Naive B cell (primary cell): ENCODE results near the gene FAM89A. TPM values are rescaled to one million over a fixed set of nuclear protein-coding genes. Genes with fewer than 3 reads are reported as not detected.
"Not testable (repeated sequence)": the region's sequence is repeated elsewhere in the genome, so short reads cannot be mapped to it uniquely, and the experiment has no call there.

Experiments
- ATAC-seq, 2 donors: fragments of 150-1000 bp; cut with Tn5 transposase; 2 replicates each; pipeline ENCODE4 v1.10.0; 2021; ENCODE audit warnings: low read depth in 2 of 2, mild to moderate bottlenecking in 2 of 2, moderate library complexity in 2 of 2
- DNase-seq: peaks from one replicate; pipeline ENCODE4 v3.0.0; 2022
- H3K27ac Mint-ChIP-seq, 6 donors: one replicate each; pipeline ENCODE4 v1.8.0; 2020 to 2022; ENCODE audit warnings: mild to moderate bottlenecking in 6 of 6, mixed read lengths in 6 of 6, moderate library complexity in 5 of 6, inconsistent platforms in 2 of 6
- H3K27me3 Mint-ChIP-seq, 3 donors: one replicate each; pipeline ENCODE4 v1.8.0; 2021 to 2022; ENCODE audit warnings: mixed read lengths in 3 of 3, mild to moderate bottlenecking in 1 of 3
- H3K36me3 Mint-ChIP-seq, 2 donors: one replicate each; pipeline ENCODE4 v1.8.0; 2020 to 2022; ENCODE audit warnings: mixed read lengths in 2 of 2, inconsistent platforms in 1 of 2, mild to moderate bottlenecking in 1 of 2
- H3K4me1 Mint-ChIP-seq, 3 donors: one replicate each; pipeline ENCODE4 v1.8.0; 2020 to 2022; ENCODE audit warnings: mixed read lengths in 3 of 3, inconsistent platforms in 1 of 3, mild to moderate bottlenecking in 1 of 3, moderate library complexity in 1 of 3
- H3K4me3 Mint-ChIP-seq, 8 donors: one replicate each; pipeline ENCODE4 v1.8.0; 2020 to 2022; ENCODE audit warnings: mild to moderate bottlenecking in 8 of 8, mixed read lengths in 8 of 8, moderate library complexity in 8 of 8, inconsistent platforms in 2 of 8
- H3K9me3 Mint-ChIP-seq, 7 donors: one replicate each; pipeline ENCODE4 v1.8.0; 2020 to 2022; ENCODE audit warnings: mixed read lengths in 7 of 7, mild to moderate bottlenecking in 5 of 7, inconsistent platforms in 2 of 7, moderate library complexity in 1 of 7
- polyA plus RNA-seq, 6 donors: library from polyadenylated mRNA; unstranded; fragments of 300-500 nt; fragmentation: Illumina TruSeq; gene quantifications; one replicate each; pipeline ENCODE4 v1.2.3, GENCODE V29; 2021; ENCODE audit warnings: low read depth in 6 of 6

Gene FAM89A
- polyA plus RNA-seq, 6 donors from 2014 or later, result 3.6 to 11.9 (median 7.9) TPM

DNA sequence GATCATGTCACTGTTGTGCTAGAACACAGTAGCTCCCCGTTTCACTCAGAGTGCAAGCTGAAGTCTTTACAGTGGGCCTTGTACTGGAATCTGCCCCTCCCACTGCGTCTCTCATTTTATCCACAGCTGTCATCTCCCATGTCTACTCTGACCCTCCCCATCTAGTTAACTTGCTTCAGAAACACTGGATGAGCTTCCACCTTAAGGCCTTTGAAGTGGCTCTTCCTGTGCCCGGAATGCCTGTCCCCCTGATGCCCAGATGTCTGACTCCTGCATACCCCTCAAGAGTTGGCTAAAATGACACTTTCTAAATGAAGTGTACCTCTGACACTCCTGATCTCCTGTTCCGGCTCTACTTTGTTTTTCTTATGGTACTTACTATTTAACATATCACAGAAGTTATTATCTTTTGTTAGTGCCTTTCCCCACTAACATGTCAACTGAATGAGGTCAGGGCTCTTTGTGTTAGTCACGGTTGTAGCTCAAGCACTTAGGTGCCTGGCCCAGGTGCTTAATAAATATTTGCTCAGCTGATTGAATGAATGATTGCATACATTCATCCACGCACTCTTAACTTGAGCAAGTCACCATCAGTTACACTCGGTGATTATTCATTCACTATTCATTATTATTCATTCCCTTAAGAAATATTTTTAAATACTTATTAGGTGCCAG is 47.8 kb downstream of the FAM89A start:
- ATAC-seq, result no peak
- peaks cover 17 to 18% of the 10 kb centered on the region in 2 donors for H3K36me3 Mint-ChIP-seq

DNA sequence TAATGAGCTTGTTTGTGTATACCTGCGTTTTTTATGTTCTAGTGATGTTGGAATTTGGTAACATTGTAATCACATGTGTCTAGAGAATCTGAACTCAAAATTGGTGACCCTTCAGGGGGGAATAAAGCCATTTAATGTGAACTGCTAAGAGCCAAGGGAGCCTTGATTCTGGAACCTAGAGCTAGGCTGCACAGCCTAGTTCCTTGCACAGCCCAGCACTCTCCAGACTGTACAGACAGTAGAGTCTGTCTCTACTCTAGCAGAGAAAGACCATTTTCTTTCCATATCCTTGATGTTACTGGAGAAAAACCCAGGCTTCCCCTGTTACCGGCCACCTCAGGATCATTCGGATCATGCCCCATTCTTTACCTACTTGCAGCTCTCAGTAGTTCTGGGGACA is 52.6 kb downstream of the FAM89A start:
- H3K4me1 Mint-ChIP-seq, result peaks cover 17 to 34% (median 17%) of the 10 kb centered on the region in 3 donors
- H3K4me3 Mint-ChIP-seq, result no peak overlapping the region
- peaks cover 11 to 17% of the 10 kb centered on the region in 2 donors for H3K36me3 Mint-ChIP-seq
- H3K27ac Mint-ChIP-seq, result no peak overlapping the region
- H3K9me3 Mint-ChIP-seq, result no peaks in the 10 kb centered on the region
- no peaks in the 10 kb centered on the region for H3K27me3 Mint-ChIP-seq
- DNase-seq (no peak), ATAC-seq (no peak)

More for the DNA sequence above, 47.8 kb downstream of the FAM89A start:
- H3K27me3 Mint-ChIP-seq, result no peaks in the 10 kb centered on the region
- peaks cover 2 to 11% (median 11%) of the 10 kb centered on the region in 3 donors for H3K4me1 Mint-ChIP-seq
- no peak overlapping the region for H3K4me3 Mint-ChIP-seq
- H3K27ac Mint-ChIP-seq, result peak overlapping the region in 1 of 6 donors; percentile 3
- DNase-seq, result no peak
- no peaks in the 10 kb centered on the region for H3K9me3 Mint-ChIP-seq

DNA sequence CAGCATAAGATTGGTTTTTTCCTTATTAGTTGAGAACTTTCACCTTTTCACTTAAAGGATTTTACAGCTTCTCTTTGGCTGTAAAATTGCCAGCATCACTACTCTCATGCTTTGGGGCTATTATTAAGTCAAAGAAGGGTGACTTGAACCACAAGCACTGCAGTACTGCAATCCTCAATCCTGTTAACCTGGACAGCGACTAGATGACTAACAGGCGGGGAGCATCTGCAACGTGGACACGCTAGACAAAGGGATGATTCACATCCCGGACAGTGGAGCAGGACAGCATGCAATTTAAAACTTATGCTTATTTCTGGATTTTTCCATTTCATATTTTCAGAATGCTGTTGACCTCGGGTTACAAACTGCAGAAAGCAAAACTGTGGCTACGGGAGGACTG is 53.1 kb downstream of the FAM89A start:
- no peak overlapping the region for H3K4me3 Mint-ChIP-seq
- peaks cover 14 to 33% (median 15%) of the 10 kb centered on the region in 3 donors for H3K4me1 Mint-ChIP-seq
- no peaks in the 10 kb centered on the region for H3K9me3 Mint-ChIP-seq
- H3K27ac Mint-ChIP-seq, result peak overlapping the region in 3 of 6 donors; percentile 33 to 89 (median 38)
- DNase-seq (no peak), ATAC-seq (no peak)
- H3K27me3 Mint-ChIP-seq, result no peaks in the 10 kb centered on the region
- H3K36me3 Mint-ChIP-seq, result peaks cover 7 to 12% of the 10 kb centered on the region in 2 donors

DNA sequence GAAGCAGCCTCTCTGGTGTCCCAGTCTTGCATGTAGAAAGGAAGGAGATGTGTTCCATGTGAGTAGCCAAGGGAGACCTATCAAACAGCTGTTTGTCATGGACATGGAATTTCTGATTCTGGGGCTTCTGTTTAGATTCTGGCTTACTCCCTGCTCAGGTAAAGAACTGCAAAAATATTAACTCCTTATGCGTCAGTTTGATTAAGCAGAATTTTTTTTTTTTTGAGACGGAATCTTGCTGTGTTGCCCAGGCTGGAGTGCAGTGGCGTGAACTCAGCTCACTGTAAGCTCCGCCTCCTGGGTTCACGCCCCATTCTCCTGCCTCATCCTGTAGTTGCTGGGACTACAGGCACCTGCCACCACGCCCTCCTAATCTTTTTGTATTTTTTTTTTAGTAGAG is 54.3 kb downstream of the FAM89A start:
- H3K27ac Mint-ChIP-seq, result peak overlapping the region in 2 of 6 donors; percentile 47 to 61
- H3K9me3 Mint-ChIP-seq, result no peaks in the 10 kb centered on the region
- no peaks in the 10 kb centered on the region for H3K36me3 Mint-ChIP-seq
- peaks cover 6 to 23% (median 15%) of the 10 kb centered on the region in 3 donors for H3K4me1 Mint-ChIP-seq
- ATAC-seq, result no peak
- DNase-seq, result no peak
- no peaks in the 10 kb centered on the region for H3K27me3 Mint-ChIP-seq
- no peak overlapping the region for H3K4me3 Mint-ChIP-seq

DNA sequence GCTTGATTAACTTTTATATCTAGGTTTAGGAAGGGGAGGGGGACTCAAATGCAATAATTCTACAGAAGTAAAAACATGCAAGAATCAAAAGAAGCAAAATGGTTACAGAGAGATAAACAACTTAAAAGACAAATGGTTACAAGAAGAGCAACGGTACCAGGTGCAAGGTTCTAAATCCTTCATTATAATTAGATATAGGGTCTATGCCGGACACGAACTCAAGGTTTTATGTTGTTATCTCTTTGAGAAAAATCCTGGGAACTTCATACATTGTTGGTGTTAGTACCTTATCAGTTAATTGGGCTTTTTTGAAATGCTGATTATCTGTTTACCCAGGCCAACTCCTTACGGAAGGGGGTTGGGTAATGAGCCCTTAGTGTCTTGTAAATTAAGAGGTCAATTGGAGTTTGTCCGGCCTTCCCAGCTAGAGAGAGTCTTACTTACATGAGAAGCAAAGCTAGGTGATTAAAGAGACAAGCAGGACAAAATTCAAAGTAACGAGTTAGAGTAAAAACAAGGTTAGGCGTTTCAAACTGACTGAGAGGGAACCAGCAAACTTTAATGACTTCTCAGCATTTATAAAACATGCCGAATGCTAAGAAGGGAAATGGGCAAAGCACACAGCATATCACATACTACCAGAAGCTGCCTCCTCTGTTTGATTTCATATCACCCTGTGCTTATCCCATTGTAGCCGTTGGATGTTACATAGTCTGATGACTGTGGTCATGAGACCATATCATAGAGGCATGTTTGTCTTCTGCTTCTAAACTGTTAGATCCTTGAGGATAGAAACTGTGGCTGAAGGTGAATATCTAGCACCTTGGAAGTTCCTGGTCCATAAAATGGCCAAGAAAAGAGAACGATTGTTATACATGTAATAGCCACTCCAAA is 55.2 kb downstream of the FAM89A start:
- Mint-ChIP-seq H3K4me1 (peaks cover 10 to 23% (median 15%) of the 10 kb centered on the region in 3 donors), H3K27ac (peak overlapping the region in 1 of 6 donors; percentile 31)
- not testable (repeated sequence) for H3K9me3 Mint-ChIP-seq, DNase-seq, H3K4me3 Mint-ChIP-seq, H3K27me3 Mint-ChIP-seq, H3K36me3 Mint-ChIP-seq, ATAC-seq

DNA sequence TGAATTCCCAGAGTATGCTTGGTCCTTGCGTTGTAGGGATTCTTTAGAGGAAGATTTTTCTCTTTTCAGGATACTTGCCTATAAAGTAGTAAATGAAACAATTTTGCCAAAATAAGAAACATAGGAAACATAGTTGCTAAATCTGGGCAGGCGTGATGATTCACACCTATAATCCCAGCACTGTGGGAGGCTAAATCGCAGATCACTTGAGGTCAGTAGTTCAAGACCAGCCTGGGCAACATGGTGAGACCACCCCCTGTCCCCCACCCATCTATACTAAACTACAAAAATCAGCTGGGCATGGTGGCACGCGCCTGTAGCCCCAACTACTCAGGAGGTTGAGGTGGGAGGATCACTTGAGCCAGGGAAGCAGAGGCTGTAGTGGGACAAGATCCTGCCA is 56.2 kb downstream of the FAM89A start:
- Mint-ChIP-seq H3K27ac (peak overlapping the region in 1 of 6 donors; percentile 69), H3K9me3 (no peaks in the 10 kb centered on the region)
- ATAC-seq, result no peak

DNA sequence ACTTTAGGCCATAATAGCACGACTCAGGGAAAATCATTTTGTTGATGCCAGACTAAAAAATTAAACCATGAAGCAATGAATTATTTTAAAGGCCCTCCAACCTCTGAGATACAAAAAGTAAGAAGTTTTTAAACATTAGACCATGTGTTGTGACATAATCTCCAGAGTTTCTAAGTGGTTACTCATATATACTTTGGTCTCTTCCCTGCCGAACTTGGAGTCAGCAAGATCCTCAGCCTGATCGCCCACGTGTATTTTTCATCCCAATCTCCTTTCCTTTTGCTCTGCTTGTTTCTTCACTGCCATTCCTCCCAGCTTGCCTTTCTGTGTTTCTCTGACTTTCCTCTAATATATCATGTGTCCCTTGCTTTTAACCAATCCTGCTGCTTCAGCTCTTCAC is 57.4 kb downstream of the FAM89A start:
- no peak overlapping the region for H3K27ac Mint-ChIP-seq
- H3K27me3 Mint-ChIP-seq, result no peaks in the 10 kb centered on the region

More for the DNA sequence above, 56.2 kb downstream of the FAM89A start:
- Mint-ChIP-seq H3K36me3 (no peaks in the 10 kb centered on the region), H3K4me3 (peak overlapping the region in 1 of 8 donors; percentile 44), H3K4me1 (peaks cover 15 to 28% (median 16%) of the 10 kb centered on the region in 3 donors), H3K27me3 (no peaks in the 10 kb centered on the region)
- no peak for DNase-seq

DNA sequence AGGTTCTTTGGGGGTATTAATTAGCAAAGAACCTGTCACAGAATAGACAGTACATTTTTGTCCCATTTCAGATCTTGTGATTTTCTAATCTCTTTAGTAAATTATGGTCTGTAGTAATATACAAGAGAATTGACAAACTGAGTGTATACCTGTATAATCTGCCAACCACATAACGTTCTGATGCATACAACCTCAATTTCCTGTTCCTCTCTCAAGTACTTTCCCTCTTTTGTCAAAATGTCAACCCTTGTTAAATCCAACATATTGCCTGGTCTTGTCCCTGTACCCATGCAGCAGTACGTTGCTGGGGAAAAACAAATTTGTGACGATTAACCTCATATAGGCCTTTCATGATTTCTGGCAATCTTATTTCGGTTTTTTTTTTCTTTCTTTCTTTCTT is 60.1 kb downstream of the FAM89A start:
- Mint-ChIP-seq H3K4me3 (peak overlapping the region in 2 of 8 donors; percentile 97), H3K4me1 (peaks cover 27 to 41% (median 30%) of the 10 kb centered on the region in 3 donors), H3K27me3 (no peaks in the 10 kb centered on the region), H3K9me3 (no peaks in the 10 kb centered on the region), H3K27ac (peak overlapping the region in 3 of 6 donors; percentile 92 to 97 (median 96)), H3K36me3 (peaks cover 0 to 5% of the 10 kb centered on the region in 2 donors)
- no peak for ATAC-seq
- peak; percentile 52 for DNase-seq

More for the DNA sequence above, 57.4 kb downstream of the FAM89A start:
- Mint-ChIP-seq H3K36me3 (no peaks in the 10 kb centered on the region), H3K4me3 (no peak overlapping the region), H3K9me3 (no peaks in the 10 kb centered on the region), H3K4me1 (peaks cover 17 to 32% (median 19%) of the 10 kb centered on the region in 3 donors)
- ATAC-seq (no peak), DNase-seq (no peak)

DNA sequence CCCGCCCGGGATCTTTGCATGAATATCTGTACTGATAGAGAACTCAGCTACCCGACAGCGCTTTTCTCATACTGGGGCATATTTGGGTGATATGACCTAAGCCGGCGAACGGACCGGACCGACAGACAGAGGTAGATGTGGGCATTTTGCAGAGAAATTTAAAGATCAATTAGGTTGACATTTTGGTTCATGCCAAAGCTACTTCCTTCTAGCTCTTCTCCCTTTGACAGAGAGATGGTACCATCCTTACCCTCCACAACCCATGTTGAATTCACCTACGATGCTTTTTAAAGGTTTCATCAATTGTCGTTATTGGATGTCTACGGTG is 60.7 kb downstream of the FAM89A start:
- Mint-ChIP-seq H3K27me3 (no peaks in the 10 kb centered on the region), H3K4me3 (peak overlapping the region in 2 of 8 donors; percentile 97), H3K36me3 (peaks cover 0 to 5% of the 10 kb centered on the region in 2 donors), H3K27ac (peak overlapping the region in 3 of 6 donors; percentile 87 to 97 (median 96)), H3K9me3 (no peaks in the 10 kb centered on the region), H3K4me1 (peaks cover 31 to 37% (median 32%) of the 10 kb centered on the region in 3 donors)
- DNase-seq, result no peak
- ATAC-seq, result no peak

DNA sequence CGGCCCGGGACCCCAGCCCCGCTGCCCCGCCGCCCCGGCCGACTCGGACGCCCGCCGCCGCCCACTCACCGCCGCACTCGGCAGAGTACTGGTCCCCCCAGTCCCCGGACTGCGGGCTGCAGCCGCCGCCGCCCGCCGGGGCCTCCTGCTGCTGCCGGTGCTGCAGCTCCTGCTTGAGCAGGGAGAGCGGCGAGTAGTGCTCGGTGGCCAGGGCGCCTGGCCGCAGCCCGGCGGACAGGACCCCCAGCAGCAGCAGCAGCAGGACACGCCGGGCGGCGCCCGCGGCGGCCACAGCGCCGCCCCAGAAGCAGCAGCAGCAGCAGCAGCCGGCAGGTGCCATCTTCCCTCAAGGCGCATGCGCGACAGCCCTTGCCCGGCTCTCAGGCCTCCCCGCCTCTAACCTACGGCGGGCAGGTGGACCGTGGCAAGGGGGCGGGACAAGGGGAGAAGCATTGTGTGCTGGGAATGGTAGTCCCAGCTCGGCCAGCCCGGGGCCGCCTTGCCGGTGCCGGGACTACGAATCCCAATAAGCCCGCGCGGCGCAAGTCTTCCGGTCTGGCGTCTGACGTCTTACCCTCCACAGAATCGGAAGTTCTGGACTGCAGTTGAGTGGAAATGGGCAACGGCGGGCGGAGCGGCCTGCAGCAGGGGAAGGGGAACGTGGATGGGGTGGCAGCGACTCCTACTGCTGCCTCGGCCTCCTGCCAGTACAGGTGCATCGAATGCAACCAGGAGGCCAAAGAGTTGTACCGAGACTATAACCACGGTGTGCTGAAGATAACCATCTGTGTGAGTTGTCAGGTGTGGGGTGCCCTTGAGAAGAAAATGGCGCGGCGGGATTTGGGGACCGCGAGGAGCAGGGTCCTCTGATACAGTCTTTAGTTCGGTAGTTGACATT is 61.3 kb downstream of the FAM89A start, which contains the start of the genes ARV1 and TTC13:
ARV1 (plus strand) TSS at position 604 of the 898 bp plus-strand sequence; CDS start at position 616, 12 bp downstream.
TTC13 (minus strand) TSS at position 371 of the 898 bp plus-strand sequence; CDS start at position 340, 31 bp downstream.
- H3K27me3 Mint-ChIP-seq, result no peaks in the 10 kb centered on the region

DNA sequence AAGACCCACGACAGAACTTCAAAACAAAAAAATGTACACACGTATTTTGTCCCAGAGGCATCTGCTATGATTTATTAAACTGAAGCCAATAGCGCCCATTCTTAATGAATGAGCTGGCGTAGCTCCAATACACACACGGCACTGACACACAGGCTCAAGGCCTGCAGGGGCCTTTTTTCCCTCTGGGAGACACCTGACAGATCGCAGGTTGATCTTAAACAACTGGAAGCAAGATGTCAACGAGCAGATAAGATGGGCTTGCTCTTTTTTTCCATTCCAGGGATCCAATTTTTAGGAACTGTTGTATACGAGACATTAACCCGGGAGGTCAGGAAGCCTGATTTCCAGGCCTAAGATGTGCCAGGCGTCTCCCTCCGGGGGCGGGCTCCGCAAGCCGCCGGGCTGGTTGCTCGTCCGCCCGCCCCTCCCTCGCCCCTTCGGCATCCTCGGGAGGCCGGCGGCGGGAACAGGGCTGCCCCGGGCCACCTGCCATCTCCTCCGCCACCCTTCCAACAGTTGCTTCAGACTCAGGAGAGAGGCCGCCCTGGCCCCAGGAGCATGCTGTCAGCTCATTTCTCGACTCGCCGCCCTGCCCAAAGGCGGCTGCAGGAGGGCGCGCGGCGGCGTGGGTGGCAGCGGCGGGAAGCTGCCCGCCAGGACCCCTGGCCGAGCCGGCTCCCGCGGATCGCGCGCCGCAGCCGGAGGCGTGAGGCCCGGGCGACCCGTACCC is 62.1 kb downstream of the FAM89A start:
- H3K9me3 Mint-ChIP-seq, result no peaks in the 10 kb centered on the region
- H3K4me3 Mint-ChIP-seq, result peak overlapping the region in 7 of 8 donors; percentile 93 to 100 (median 98)
- DNase-seq (peak; percentile 25), ATAC-seq (no peak)
- H3K27ac Mint-ChIP-seq, result peak overlapping the region; percentile 97 to 99 (median 98)
- no peaks in the 10 kb centered on the region for H3K27me3 Mint-ChIP-seq
- H3K36me3 Mint-ChIP-seq, result peaks cover 0 to 5% of the 10 kb centered on the region in 2 donors
- peaks cover 40 to 44% (median 41%) of the 10 kb centered on the region in 3 donors for H3K4me1 Mint-ChIP-seq

More for the DNA sequence above, 61.3 kb downstream of the FAM89A start, which contains the start of the genes ARV1 and TTC13:
- Mint-ChIP-seq H3K36me3 (peaks cover 0 to 5% of the 10 kb centered on the region in 2 donors), H3K9me3 (no peaks in the 10 kb centered on the region), H3K4me3 (peak within 1 kb of the TSS in 7 of 8 donors; percentile 93 to 100 (median 98)), H3K4me1 (peaks cover 35 to 36% (median 35%) of the 10 kb centered on the region in 3 donors), H3K27ac (peak within 1 kb of the TSS; percentile 97 to 99 (median 98))
- ATAC-seq, result peak; percentile 88 to 89
- DNase-seq, result peak; percentile 99
